GM12873 (cell line): ENCODE measurements around the gene USPL1.

ENCODE experiments used
- CTCF ChIP-seq: IDR thresholded peaks from 2 replicates; pipeline ENCODE4 v1.5.1; 2012; ENCODE audit warnings: low read depth, mild to moderate bottlenecking, moderate library complexity, low read length, control low read depth; ENCODE audit not compliant: insufficient read depth; ENCODE audit errors: missing control alignments

USPL1 gene

GRCh38 chr13:30629527-30629926 is 11.8 kb downstream of the USPL1 start:
- TF ChIP-seq CTCF, result no peak

GRCh38 chr13:30633861-30634260 is 16.1 kb downstream of the USPL1 start:
- TF ChIP-seq CTCF, result no peak

GRCh38 chr13:30634838-30635237 is 17.1 kb downstream of the USPL1 start:
- no peak for TF ChIP-seq CTCF

GRCh38 chr13:30638301-30638700 is 20.6 kb downstream of the USPL1 start:
- no peak for TF ChIP-seq CTCF

GRCh38 chr13:30639671-30640070 is 22.0 kb downstream of the USPL1 start:
- no peak for TF ChIP-seq CTCF

- TF ChIP-seq CTCF, result no peak
These were observed 27.9 kb downstream of the USPL1 start for GRCh38 chr13:30645629-30646028.

- TF ChIP-seq CTCF, result no peak
These were observed 29.7 kb downstream of the USPL1 start for GRCh38 chr13:30647420-30647819.
